Mesodermal cell (in vitro differentiated cells): ENCODE measurements around the gene SLC6A19.

Experiments
- H3K27ac ChIP-seq: 2 replicates; pipeline ENCODE4 v1.7.0; 2013; ENCODE audit warnings: mild to moderate bottlenecking, low read depth, low read length, moderate library complexity; ENCODE audit not compliant: severe bottlenecking
- H3K36me3 ChIP-seq: 2 replicates; pipeline ENCODE4 v1.7.1; 2013; ENCODE audit warnings: mild to moderate bottlenecking, low read length, moderate library complexity; ENCODE audit not compliant: control insufficient read depth, insufficient read depth
- H3K4me1 ChIP-seq: one replicate; pipeline ENCODE4 v1.7.1; 2013; ENCODE audit warnings: mild to moderate bottlenecking, low read length; ENCODE audit not compliant: insufficient read depth, control insufficient read depth, poor library complexity, severe bottlenecking
- H3K4me3 ChIP-seq: 2 replicates; pipeline ENCODE4 v1.7.0; 2013; ENCODE audit warnings: low read length, control low read depth, mild to moderate bottlenecking; ENCODE audit not compliant: insufficient read depth, poor library complexity, severe bottlenecking; ENCODE audit errors: extremely low read depth
- H3K9me3 ChIP-seq: 2 replicates; pipeline ENCODE4 v1.7.1; 2013; ENCODE audit warnings: mild to moderate bottlenecking, low read length, moderate library complexity; ENCODE audit not compliant: control insufficient read depth
- WGBS, 2 experiments: methylation state at CpG; one replicate each; pipeline ENCODE4 v1.1.5; 2013; ENCODE audit warnings: missing lambda C conversion rate in 2 of 2; ENCODE audit not compliant: insufficient coverage in 2 of 2; 5-methylcytosine and 5-hydroxymethylcytosine counted together

SLC6A19 gene

DNA sequence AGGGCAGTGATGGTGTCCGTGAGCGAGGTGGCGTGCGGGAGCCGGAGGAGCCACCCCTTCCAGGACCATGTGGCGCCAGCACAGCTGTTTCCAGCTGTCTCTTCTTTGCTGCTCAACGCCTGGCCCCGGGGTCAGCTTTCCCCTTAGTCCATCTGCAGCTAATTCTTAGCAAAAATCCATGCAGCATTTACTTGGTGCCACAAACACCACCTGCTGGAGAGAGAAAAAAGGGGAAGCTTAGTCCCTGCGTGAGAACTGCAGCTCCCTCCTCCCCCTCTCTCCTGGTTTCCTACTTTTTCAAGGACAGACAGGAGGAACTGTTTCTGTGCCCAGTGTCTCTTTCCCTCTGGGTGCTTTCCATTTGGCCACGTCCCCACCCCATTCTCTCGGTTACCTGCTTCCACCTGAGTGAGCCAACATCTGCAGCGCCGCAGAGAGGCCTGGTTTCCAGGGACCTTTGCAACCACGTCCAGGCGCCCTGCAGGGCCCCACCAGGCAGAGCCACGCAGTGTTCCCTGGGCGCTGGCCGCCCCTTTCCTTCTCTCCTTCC lies 3.4 kb downstream of the SLC6A19 start:
- Histone ChIP-seq H3K27ac (no peak overlapping the region), H3K9me3 (no peaks in the 10 kb centered on the region), H3K4me3 (no peak overlapping the region), H3K36me3 (no peaks in the 10 kb centered on the region), H3K4me1 (peaks cover 4% of the 10 kb centered on the region)
- 64 to 77% methylated on average over 6 to 16 of the region's 18 CpGs for WGBS, 2 experiments

DNA sequence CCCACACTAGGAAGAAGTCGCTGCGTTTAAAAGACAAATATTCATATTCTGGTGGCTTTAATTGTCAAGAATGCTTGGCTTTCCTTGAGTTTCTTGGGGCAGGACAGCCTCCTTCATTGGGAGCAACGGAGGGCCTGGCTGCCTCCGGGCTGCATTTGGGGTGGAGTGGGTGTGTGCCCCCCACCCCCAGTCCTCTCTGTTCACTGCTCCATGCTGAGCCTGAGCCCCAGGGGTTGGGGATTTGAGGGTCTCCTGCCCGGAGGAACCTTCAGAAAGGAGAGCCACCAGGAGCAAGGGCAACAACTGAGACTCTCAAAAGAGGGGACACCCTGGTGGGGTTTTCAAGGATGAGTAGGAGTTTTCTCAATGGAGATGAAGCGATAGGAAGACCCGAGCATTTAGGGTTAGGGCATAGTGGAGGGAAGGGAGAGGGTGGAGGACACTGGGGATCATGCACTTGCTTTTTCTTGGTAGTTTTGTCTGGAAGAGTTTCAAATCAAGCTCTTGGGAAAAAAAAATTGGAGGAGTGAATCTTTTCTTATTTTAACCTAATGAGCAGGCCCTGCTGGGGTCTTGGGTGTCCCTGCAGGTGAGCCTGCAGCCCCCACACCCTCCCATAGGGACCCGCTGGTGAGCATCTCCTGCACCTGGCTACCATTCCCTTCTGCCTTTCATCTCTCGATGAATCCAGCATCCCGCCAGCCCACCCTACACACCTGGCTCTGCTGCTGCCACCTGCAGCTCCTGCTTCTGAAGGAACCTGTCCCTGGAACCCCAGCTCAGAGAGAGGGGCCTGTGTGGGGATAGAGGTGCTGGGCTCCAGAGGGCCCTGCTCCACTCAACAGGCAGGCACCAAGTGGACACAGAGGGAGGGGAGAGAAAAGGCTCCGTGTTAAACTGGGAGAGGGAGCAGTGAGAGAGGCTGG lies 4.1 kb downstream of the SLC6A19 start:
- Histone ChIP-seq H3K27ac (no peak overlapping the region), H3K9me3 (no peaks in the 10 kb centered on the region), H3K36me3 (no peaks in the 10 kb centered on the region), H3K4me3 (no peak overlapping the region), H3K4me1 (peaks cover 4% of the 10 kb centered on the region)
- 77 to 81% methylated on average over 3 to 7 of the region's 11 CpGs for whole genome bisulfite sequencing, 2 experiments

GRCh38 chr5:1206521-1207412 lies 5.4 kb downstream of the SLC6A19 start:
- H3K4me3 ChIP-seq = no peak overlapping the region
- H3K4me1 ChIP-seq = peaks cover 4% of the 10 kb centered on the region
- H3K27ac ChIP-seq = no peak overlapping the region
- no peaks in the 10 kb centered on the region for H3K9me3 ChIP-seq
- WGBS, 2 experiments = 90 to 92% methylated on average over 45 to 47 of the region's 49 CpGs
- H3K36me3 ChIP-seq = no peaks in the 10 kb centered on the region

DNA sequence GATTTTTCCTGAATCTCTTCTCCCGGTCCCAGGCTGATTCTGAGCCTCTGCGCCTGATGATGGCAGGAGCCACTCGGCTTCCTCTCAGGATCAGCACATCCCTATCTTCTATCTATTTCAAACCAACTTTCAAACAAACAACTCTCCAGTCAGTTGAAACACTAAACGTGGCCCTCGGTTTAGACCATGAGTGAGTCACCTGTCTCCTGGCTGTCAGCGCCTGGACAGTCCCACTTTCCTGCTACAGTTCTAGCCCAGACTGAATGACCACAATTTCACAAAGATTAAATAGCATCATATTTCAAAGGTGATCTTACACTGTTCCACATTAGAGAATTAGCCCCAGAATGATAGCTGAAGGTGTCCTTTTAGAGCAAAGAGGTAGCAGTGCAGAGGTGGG lies 6.2 kb downstream of the SLC6A19 start:
- no peaks in the 10 kb centered on the region for H3K36me3 ChIP-seq
- 79 to 85% methylated on average over 3 to 6 of the region's 6 CpGs for WGBS, 2 experiments
- H3K9me3 ChIP-seq = no peaks in the 10 kb centered on the region
- H3K27ac ChIP-seq = no peak overlapping the region
- H3K4me3 ChIP-seq = no peak overlapping the region
- peaks cover 4% of the 10 kb centered on the region for H3K4me1 ChIP-seq

DNA sequence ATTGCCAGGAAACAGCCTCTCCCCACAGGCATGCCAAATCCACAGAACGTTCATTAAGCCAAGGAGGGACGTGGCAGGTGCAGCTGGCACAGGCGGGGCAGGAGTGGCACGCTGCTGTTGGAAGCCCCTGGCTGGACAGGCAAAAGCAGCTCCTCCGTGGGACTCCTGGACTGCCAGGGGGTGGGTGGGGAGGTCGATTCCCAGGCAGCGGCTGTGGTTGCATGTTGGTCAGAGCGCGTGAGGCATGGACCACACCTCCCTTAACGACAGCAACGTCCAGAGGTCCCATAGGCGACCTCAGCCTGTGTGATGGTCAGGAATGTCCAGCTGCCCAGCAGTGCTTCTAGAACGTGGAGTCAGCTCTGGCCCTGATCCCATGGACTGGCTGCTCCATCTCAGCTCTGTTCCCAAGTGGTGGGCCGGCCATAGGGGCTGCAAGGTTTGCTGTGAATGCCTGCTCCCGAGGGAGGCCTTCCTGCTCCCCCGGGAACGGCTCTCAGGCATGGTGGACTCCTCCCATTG lies 6.9 kb downstream of the SLC6A19 start:
- Histone ChIP-seq H3K9me3 (no peaks in the 10 kb centered on the region), H3K27ac (no peak overlapping the region), H3K36me3 (no peaks in the 10 kb centered on the region), H3K4me1 (peaks cover 4% of the 10 kb centered on the region), H3K4me3 (no peak overlapping the region)
- WGBS, 2 experiments = 85 to 89% methylated on average over 16 of the region's 17 CpGs

GRCh38 chr5:1208743-1209488 lies 7.5 kb downstream of the SLC6A19 start:
- no peaks in the 10 kb centered on the region for H3K36me3 ChIP-seq
- no peak overlapping the region for H3K27ac ChIP-seq
- WGBS, 2 experiments = 80 to 85% methylated on average over 16 to 24 of the region's 24 CpGs
- H3K4me1 ChIP-seq = peaks cover 4% of the 10 kb centered on the region
- no peaks in the 10 kb centered on the region for H3K9me3 ChIP-seq
- no peak overlapping the region for H3K4me3 ChIP-seq

GRCh38 chr5:1209489-1209852 lies 8.1 kb downstream of the SLC6A19 start:
- WGBS, 2 experiments = 56 to 90% methylated on average over 1 to 2 of the region's 2 CpGs
- Histone ChIP-seq H3K27ac (no peak overlapping the region), H3K4me1 (peaks cover 4% of the 10 kb centered on the region), H3K4me3 (no peak overlapping the region), H3K36me3 (no peaks in the 10 kb centered on the region), H3K9me3 (no peaks in the 10 kb centered on the region)

- Histone ChIP-seq H3K9me3 (no peaks in the 10 kb centered on the region), H3K36me3 (no peaks in the 10 kb centered on the region), H3K4me3 (no peak overlapping the region), H3K4me1 (peaks cover 4% of the 10 kb centered on the region), H3K27ac (no peak overlapping the region)
- 82 to 90% methylated on average over 18 to 20 of the region's 21 CpGs for WGBS, 2 experiments
Observed at GRCh38 chr5:1209896-1210776, 8.7 kb downstream of the SLC6A19 start.

GRCh38 chr5:1210832-1211251 lies 9.4 kb downstream of the SLC6A19 start:
- Histone ChIP-seq H3K27ac (no peak overlapping the region), H3K9me3 (no peaks in the 10 kb centered on the region), H3K4me1 (peaks cover 4% of the 10 kb centered on the region), H3K36me3 (no peaks in the 10 kb centered on the region), H3K4me3 (no peak overlapping the region)
- 83 to 89% methylated on average over 20 of the region's 21 CpGs for WGBS, 2 experiments
